Neural progenitor cell (in vitro differentiated cells): ENCODE measurements around the gene DRD2. TPM values are rescaled to one million over a fixed set of nuclear protein-coding genes. Genes with fewer than 3 reads are reported as not detected.

Experiments
- DNase-seq: peaks from one replicate; pipeline ENCODE4 v3.0.0-alpha.2; 2016; ENCODE audit warnings: low spot score
- H2AFZ ChIP-seq: fragments of 200-600 bp; sonication (generic); replicated peaks from 2 replicates; pipeline ENCODE4 v1.6.1; 2016; ENCODE audit warnings: antibody characterized with exemption
- H3F3A ChIP-seq: fragments of 200-600 bp; sonication (generic); 2 replicates; pipeline ENCODE4 v1.6.1; 2016; ENCODE audit warnings: antibody characterized with exemption, low read depth
- H3K27ac ChIP-seq: fragments of 200-600 bp; sonication (generic); 2 replicates; pipeline ENCODE4 v1.5.1; 2016; ENCODE audit warnings: mild to moderate bottlenecking
- H3K27me3 ChIP-seq: fragments of 200-600 bp; sonication (generic); 2 replicates; pipeline ENCODE4 v1.6.1; 2016; ENCODE audit warnings: mild to moderate bottlenecking, moderate library complexity
- H3K36me3 ChIP-seq: fragments of 200-600 bp; sonication (generic); 2 replicates; pipeline ENCODE4 v1.5.1; 2016
- H3K4me1 ChIP-seq: fragments of 200-600 bp; sonication (generic); 2 replicates; pipeline ENCODE4 v1.6.1; 2016; ENCODE audit warnings: mixed run types
- H3K4me2 ChIP-seq: fragments of 200-600 bp; sonication (generic); 2 replicates; pipeline ENCODE4 v1.6.1; 2016
- H3K4me3 ChIP-seq: fragments of 200-600 bp; sonication (generic); 2 replicates; pipeline ENCODE4 v1.5.1; 2016
- H3K79me2 ChIP-seq: fragments of 200-600 bp; sonication (generic); 2 replicates; pipeline ENCODE4 v1.6.1; 2016; ENCODE audit warnings: low read depth
- H3K9ac ChIP-seq: fragments of 200-600 bp; sonication (generic); 2 replicates; pipeline ENCODE4 v1.6.1; 2016
- H3K9me3 ChIP-seq: fragments of 200-600 bp; sonication (generic); 2 replicates; pipeline ENCODE4 v1.5.1; 2016; ENCODE audit warnings: low read depth
- H4K20me1 ChIP-seq: fragments of 200-600 bp; sonication (generic); 2 replicates; pipeline ENCODE4 v1.6.1; 2016; ENCODE audit warnings: low read depth
- H3K27ac Mint-ChIP-seq: 3 replicates; pipeline ENCODE4 v1.8.0; 2021; ENCODE audit warnings: mixed read lengths
- H3K27me3 Mint-ChIP-seq: 2 replicates; pipeline ENCODE4 v1.8.0; 2022; ENCODE audit warnings: low read depth, mild to moderate bottlenecking, inconsistent platforms, moderate library complexity, mixed read lengths; ENCODE audit not compliant: insufficient read depth
- H3K36me3 Mint-ChIP-seq: 3 replicates; pipeline ENCODE4 v1.8.0; 2021; ENCODE audit warnings: mixed read lengths
- H3K4me1 Mint-ChIP-seq: 3 replicates; pipeline ENCODE4 v1.8.0; 2021; ENCODE audit warnings: mixed read lengths
- H3K4me3 Mint-ChIP-seq: 3 replicates; pipeline ENCODE4 v1.8.0; 2021; ENCODE audit warnings: mild to moderate bottlenecking, moderate library complexity, mixed read lengths
- H3K9me3 Mint-ChIP-seq: 3 replicates; pipeline ENCODE4 v1.8.0; 2020; ENCODE audit warnings: mixed read lengths
- CTCF ChIP-seq: fragments of 200-600 bp; sonication (generic); IDR thresholded peaks from 2 replicates; pipeline ENCODE4 v1.5.1; 2017; ENCODE audit warnings: antibody characterized with exemption, mild to moderate bottlenecking
- EZH2 ChIP-seq: fragments of 200-600 bp; sonication (generic); IDR thresholded peaks from 2 replicates; pipeline ENCODE4 v1.6.1; 2017; ENCODE audit warnings: antibody characterized with exemption, mild to moderate bottlenecking, moderate library complexity
- EZH2phosphoT487 ChIP-seq: fragments of 200-600 bp; sonication (generic); IDR thresholded peaks from 2 replicates; pipeline ENCODE4 v1.6.1; 2017; ENCODE audit warnings: antibody characterized with exemption
- total RNA-seq: library from RNA; depleted of rRNA; stranded (reverse); fragments of >200 nt; gene quantifications from 2 replicates; pipeline ENCODE4 v1.2.3, GENCODE V29; 2015; ENCODE audit warnings: low replicate concordance

DRD2 gene
- total RNA-seq, 1 donor from 2014 or later = 0.21 TPM

GRCh38 chr11:113467545-113467944, 7.7 kb downstream of the DRD2 start:
- TF ChIP-seq EZH2 (no peak), EZH2phosphoT487 (no peak), CTCF (no peak)
- H3F3A ChIP-seq = no peaks in the 10 kb centered on the region
- no peaks in the 10 kb centered on the region for H4K20me1 ChIP-seq
- no peak overlapping the region for H3K4me3 ChIP-seq
- H3K27me3 Mint-ChIP-seq = peaks cover 10% of the 10 kb centered on the region
- H3K4me1 Mint-ChIP-seq = no peaks in the 10 kb centered on the region
- H3K4me3 Mint-ChIP-seq = no peak overlapping the region
- peaks cover 6% of the 10 kb centered on the region for H3K4me1 ChIP-seq
- H3K79me2 ChIP-seq = no peaks in the 10 kb centered on the region
- no peaks in the 10 kb centered on the region for H3K9me3 ChIP-seq
- no peak for DNase-seq
- H2AFZ ChIP-seq = no peak overlapping the region
- H3K36me3 ChIP-seq = no peaks in the 10 kb centered on the region
- H3K9me3 Mint-ChIP-seq = no peaks in the 10 kb centered on the region
- no peak overlapping the region for H3K27ac ChIP-seq
- H3K27ac Mint-ChIP-seq = no peak overlapping the region
- no peak overlapping the region for H3K4me2 ChIP-seq
- H3K36me3 Mint-ChIP-seq = no peaks in the 10 kb centered on the region
- H3K9ac ChIP-seq = no peak overlapping the region
- H3K27me3 ChIP-seq = peaks cover 11% of the 10 kb centered on the region

DNA sequence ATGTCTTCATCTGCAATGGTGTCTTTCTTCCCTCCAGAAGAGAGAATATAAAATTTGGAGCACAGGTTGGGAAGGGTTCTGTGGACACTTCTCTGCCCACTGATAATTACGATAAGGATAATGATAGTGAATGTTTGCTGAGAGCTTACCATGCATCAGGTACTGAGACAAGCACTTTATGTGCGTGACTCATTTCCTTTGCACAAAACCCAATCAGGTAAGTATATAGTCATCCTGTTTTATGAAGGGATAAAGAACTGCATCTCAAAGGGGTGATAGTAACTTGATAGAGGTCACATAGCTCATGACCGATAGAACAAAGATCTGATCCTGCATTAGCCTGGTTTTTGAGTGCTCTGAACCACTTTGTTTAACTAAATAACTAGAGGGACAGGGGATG, 9.4 kb downstream of the DRD2 start:
- Histone ChIP-seq H4K20me1 (no peaks in the 10 kb centered on the region), H3K9ac (no peak overlapping the region), H3K4me3 (no peak overlapping the region), H2AFZ (no peak overlapping the region), H3K4me2 (no peak overlapping the region), H3F3A (no peaks in the 10 kb centered on the region), H3K9me3 (no peaks in the 10 kb centered on the region), H3K27me3 (no peaks in the 10 kb centered on the region), H3K36me3 (no peaks in the 10 kb centered on the region), H3K79me2 (no peaks in the 10 kb centered on the region), H3K27ac (no peak overlapping the region), H3K4me1 (peaks cover 12% of the 10 kb centered on the region)
- DNase-seq = no peak
- Mint-ChIP-seq H3K9me3 (no peaks in the 10 kb centered on the region), H3K27me3 (peaks cover 9% of the 10 kb centered on the region), H3K27ac (no peak overlapping the region), H3K4me1 (no peaks in the 10 kb centered on the region), H3K4me3 (no peak overlapping the region), H3K36me3 (no peaks in the 10 kb centered on the region)
- TF ChIP-seq CTCF = no peak

GRCh38 chr11:113464416-113464815, 10.8 kb downstream of the DRD2 start:
- Mint-ChIP-seq H3K4me3 (peak overlapping the region; percentile 36), H3K36me3 (no peaks in the 10 kb centered on the region), H3K9me3 (no peaks in the 10 kb centered on the region), H3K4me1 (peaks cover 2% of the 10 kb centered on the region), H3K27me3 (peaks cover 9% of the 10 kb centered on the region), H3K27ac (no peak overlapping the region)
- Histone ChIP-seq H4K20me1 (no peaks in the 10 kb centered on the region), H3K27ac (no peak overlapping the region), H3K4me2 (no peak overlapping the region), H3K4me3 (no peak overlapping the region), H3K79me2 (no peaks in the 10 kb centered on the region), H2AFZ (no peak overlapping the region), H3K9ac (no peak overlapping the region), H3K4me1 (peaks cover 6% of the 10 kb centered on the region), H3K27me3 (no peaks in the 10 kb centered on the region), H3K9me3 (no peaks in the 10 kb centered on the region), H3F3A (no peaks in the 10 kb centered on the region), H3K36me3 (no peaks in the 10 kb centered on the region)
- no peak for TF ChIP-seq EZH2phosphoT487
- DNase-seq = no peak

GRCh38 chr11:113462830-113463229, 12.4 kb downstream of the DRD2 start:
- Mint-ChIP-seq H3K9me3 (no peaks in the 10 kb centered on the region), H3K4me3 (no peak overlapping the region), H3K27me3 (peaks cover 11% of the 10 kb centered on the region), H3K36me3 (no peaks in the 10 kb centered on the region), H3K27ac (no peak overlapping the region), H3K4me1 (peaks cover 7% of the 10 kb centered on the region)
- peaks cover 15% of the 10 kb centered on the region for H3K4me1 ChIP-seq
- H3K9ac ChIP-seq = no peak overlapping the region
- H3K36me3 ChIP-seq = no peaks in the 10 kb centered on the region
- H3K79me2 ChIP-seq = no peaks in the 10 kb centered on the region
- DNase-seq = no peak
- no peaks in the 10 kb centered on the region for H3K27me3 ChIP-seq
- H3F3A ChIP-seq = peaks cover 8% of the 10 kb centered on the region
- TF ChIP-seq EZH2 = no peak
- TF ChIP-seq EZH2phosphoT487 = no peak
- TF ChIP-seq CTCF = no peak
- H3K9me3 ChIP-seq = no peaks in the 10 kb centered on the region
- no peak overlapping the region for H2AFZ ChIP-seq
- H3K27ac ChIP-seq = no peak overlapping the region
- H3K4me3 ChIP-seq = no peak overlapping the region
- H3K4me2 ChIP-seq = no peak overlapping the region
- H4K20me1 ChIP-seq = no peaks in the 10 kb centered on the region
